ENCODE measurements around the gene ATP5ME.

GRCh38 chr4:634599-634985 lies 39.5 kb downstream of the ATP5ME start:
- TF ChIP-seq USF1 (IDR thresholded peaks at IDR 0.05; ENCODE audit: borderline replicate concordance, low read depth) (no peak), EP300 (IDR thresholded peaks at IDR 0.05; ENCODE audit: borderline replicate concordance in 1 of 2, low read depth in 1 of 2, low read length in 1 of 2) (no peak), CTCF (IDR thresholded peaks at IDR 0.05) (no peak), RAD21 (IDR thresholded peaks at IDR 0.05; ENCODE audit: low read length) (no peak), FOXJ3 (CRISPR knock-in tag; IDR thresholded peaks at IDR 0.05) (no peak), IRF3 (IDR thresholded peaks at IDR 0.05; ENCODE audit: low read depth, low read length) (no peak), TAF1 (IDR thresholded peaks at IDR 0.05; ENCODE audit: borderline replicate concordance, low read depth, low read length) (no peak), SIN3A (IDR thresholded peaks at IDR 0.05; ENCODE audit: borderline replicate concordance, low read depth, low read length) (no peak), MAX (IDR thresholded peaks at IDR 0.05; ENCODE audit: low read depth) (no peak)

Measured in SK-N-SH (cell line).